GM19193 (cell line): Measurements from ENCODE around the gene LIF.

Experiments used
- POLR2A ChIP-seq: IDR thresholded peaks from 4 replicates; pipeline ENCODE4 v1.6.1; 2011; ENCODE audit not compliant: insufficient read depth, insufficient read length; ENCODE audit errors: extremely low read depth

LIF gene

GRCh38 chr22:30220338-30221012, 26.1 kb downstream of the LIF start:
- no peak for TF ChIP-seq POLR2A

GRCh38 chr22:30219668-30220278, 26.8 kb downstream of the LIF start:
- no peak for TF ChIP-seq POLR2A

GRCh38 chr22:30219049-30219654, 27.4 kb downstream of the LIF start:
- no peak for TF ChIP-seq POLR2A

- TF ChIP-seq POLR2A = no peak
Observed at GRCh38 chr22:30217698-30218560, 28.6 kb downstream of the LIF start.

GRCh38 chr22:30216710-30217109, 29.8 kb downstream of the LIF start:
- no peak for TF ChIP-seq POLR2A

- no peak for TF ChIP-seq POLR2A
Observed at GRCh38 chr22:30214703-30215407, 31.7 kb downstream of the LIF start.

- TF ChIP-seq POLR2A = no peak
Observed at GRCh38 chr22:30212996-30213441, 33.5 kb downstream of the LIF start.

- TF ChIP-seq POLR2A = no peak
Observed at GRCh38 chr22:30212363-30212995, 34.1 kb downstream of the LIF start.

- TF ChIP-seq POLR2A = no peak
Observed at GRCh38 chr22:30211124-30211820, 35.3 kb downstream of the LIF start.

GRCh38 chr22:30210235-30210909, 36.2 kb downstream of the LIF start:
- no peak for TF ChIP-seq POLR2A

GRCh38 chr22:30209642-30210041, 36.9 kb downstream of the LIF start:
- TF ChIP-seq POLR2A = no peak

- no peak for TF ChIP-seq POLR2A
Observed at GRCh38 chr22:30208631-30209603, 37.6 kb downstream of the LIF start.

- no peak for TF ChIP-seq POLR2A
Observed at GRCh38 chr22:30206944-30207343, 39.6 kb downstream of the LIF start.
